ENCODE measurements around the gene MIER2.
"Not testable (repeated sequence)": the region's sequence is repeated elsewhere in the genome, so short reads cannot be mapped to it uniquely, and the experiment has no call there.

MIER2 gene

DNA sequence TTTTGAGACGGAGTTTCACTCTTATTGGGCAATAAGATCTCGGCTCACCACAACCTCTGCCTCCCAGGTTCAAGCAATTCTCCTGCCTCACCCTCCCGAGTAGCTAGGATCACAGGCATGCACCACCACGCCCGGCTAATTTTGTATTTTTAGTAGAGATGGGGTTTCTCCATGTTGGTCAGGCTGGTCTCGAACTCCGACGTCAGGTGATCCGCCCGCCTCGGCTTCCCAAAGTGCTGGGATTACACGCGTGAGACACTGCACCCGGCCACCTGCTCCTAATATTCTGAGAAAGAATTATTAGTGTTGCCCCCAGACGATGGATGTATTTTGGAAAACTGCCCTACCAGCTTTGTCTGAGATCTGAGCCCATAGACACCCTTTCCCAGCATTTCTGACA is 10.9 kb upstream of the MIER2 start:
- not testable (repeated sequence) for DNase-seq (ENCODE audit: low spot score)

DNA sequence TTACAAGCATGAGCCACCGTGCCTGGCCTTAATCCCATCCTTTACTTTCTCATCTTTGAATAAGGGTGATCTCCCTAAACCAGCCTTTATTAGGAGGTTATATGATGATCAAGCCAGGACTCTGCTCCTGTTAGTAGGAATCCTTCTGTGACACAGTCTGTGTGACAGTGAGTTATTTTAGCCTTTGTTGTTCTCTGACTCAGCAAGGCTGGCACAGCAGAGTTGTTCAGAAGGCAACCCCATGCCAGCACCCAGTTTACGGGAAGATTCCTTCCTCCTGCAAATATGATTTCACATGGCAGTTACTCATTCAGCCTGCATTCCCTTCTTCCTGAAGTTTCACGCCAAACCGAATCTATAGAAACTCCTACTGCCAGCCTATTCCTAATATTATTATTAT is 10.5 kb upstream of the MIER2 start:
- no peak for DNase-seq (ENCODE audit: low spot score)

DNA sequence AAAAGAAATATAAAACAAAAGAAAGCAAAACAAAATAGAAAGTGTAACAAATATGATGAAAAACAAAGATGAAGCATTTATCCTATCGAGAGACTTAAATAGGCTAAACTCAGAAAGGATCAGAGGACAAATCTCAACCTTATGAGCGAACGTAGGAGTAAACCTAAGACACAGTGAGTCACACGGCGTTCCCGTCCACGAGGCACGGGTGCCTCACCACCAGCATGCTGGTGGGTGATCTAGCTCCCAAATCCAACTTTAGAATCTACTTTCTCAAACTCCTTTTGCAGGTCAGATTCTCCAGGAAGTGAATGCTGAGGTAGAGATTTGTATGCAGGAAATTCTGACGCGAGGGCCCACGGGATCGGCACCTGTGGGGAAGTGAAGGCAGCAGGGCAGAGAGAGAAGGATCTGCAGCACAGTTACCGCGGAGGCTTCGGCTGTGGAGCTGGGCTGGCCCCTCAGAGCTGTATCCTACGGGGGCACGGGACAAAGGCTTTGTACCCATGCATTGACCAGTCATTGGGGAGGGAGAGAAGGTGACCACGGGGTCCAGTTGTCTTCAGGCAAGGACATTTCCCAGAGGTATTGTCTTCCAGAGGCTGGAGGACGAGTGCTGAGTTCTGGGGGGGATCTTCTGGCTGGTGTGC is 7.5 kb upstream of the MIER2 start:
- no peak for DNase-seq (ENCODE audit: low spot score)

DNA sequence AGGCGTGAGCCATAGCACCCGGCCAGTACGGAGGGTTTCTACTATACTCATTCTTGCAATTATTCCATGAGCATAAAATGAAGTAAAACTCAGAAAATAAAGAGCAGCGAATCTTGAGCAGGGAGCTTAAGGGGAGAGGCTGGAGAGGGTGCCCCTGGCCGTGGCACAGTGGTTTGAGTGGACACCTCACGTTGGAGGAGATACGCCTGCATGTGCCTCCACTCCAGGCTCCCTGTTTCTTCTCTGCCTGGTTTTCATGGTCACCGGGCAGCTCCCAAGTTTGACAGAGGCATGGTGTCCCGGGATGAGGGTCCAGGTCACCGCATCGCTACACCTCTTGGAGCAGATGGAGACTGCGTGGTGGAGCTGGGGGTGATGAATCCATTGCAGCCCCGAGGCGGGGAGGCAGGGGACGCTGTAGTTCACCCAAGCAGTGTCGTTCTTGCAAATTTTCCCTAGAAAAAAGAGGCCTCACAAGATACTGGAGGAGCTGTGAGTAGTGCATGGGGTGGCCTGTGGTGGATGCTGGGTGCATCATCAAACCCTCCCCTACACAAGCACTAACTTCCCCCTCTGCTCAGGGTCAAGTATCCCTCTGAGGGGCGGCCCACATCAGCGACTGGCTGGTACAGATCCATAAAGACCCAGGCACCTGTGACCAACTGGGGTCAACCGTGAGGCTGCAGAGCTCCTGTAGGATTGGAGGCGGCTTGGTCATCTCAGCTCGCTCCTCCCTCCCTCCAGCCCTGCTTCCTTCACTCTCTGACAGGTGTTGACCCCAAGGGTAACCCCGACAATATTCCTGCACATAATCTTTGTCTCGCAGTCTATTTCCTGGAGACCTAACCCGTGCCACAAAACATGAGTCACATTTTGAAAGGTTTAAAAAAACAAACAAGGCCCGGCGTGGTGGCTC is 3.6 kb upstream of the MIER2 start:
- no peak for DNase-seq (ENCODE audit: low spot score)

DNA sequence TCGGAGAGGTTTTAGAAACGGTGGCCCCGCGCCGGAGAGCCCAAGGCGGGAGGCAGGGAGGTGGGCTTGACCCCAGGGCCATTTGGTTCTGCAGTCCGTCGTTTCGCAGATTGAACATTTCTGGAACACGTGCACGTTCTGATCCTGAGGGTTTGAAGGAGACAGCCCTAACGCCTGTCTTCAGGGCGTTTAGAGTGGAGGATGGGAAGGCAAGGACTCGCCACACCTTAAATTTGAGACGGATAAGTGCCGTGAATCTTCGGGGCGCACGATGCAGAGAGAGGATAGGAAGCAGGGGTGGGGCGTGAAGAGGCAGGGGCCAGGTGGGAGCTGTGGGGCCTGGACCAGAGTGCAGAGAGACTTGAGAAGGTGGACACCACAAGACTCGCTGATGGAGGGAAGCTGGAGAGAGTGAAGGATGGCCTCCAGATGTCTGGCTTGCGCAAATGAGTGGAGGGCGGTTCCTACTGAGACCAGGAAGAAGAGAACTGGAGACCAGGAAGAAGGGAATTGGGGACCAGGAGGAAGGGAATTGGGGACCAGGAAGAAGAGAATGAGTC is 804 bp upstream of the MIER2 start:
- DNase-seq (ENCODE audit: low spot score): no peak

DNA sequence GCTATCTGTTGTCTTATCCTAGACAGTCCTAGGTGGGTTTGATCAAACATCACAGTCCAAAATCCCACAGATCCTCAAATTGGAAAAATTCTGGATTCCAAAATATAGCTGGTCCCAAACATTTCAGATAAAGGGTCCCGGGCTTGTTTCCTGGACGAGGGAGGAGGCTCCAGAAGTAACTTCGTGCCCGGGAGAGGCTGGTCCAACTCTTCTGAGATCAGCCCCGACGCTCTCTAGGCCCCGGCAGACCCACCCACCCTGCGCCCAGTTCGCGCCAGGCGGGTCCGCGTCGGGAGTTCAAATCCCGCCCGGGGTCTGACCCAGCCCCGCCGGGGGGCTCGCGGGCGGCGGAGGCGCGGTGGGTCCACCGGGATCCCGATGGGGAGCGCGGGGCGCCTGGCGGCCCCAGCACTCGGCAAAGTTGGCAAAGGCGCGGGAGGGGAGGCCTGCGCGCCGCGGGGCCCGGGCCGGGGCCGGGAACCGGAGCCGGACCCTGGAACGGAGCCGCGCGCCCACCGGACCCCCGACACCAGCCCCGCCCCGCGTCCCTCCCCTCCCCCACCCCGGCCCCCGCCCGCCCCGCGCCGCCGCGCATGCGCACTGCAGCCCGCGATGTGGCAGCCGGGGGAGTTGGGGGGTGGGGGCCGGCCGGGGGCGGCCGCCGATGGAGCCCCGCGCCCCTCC is 513 bp downstream of the MIER2 start:
- no peak for DNase-seq (ENCODE audit: low spot score)

DNA sequence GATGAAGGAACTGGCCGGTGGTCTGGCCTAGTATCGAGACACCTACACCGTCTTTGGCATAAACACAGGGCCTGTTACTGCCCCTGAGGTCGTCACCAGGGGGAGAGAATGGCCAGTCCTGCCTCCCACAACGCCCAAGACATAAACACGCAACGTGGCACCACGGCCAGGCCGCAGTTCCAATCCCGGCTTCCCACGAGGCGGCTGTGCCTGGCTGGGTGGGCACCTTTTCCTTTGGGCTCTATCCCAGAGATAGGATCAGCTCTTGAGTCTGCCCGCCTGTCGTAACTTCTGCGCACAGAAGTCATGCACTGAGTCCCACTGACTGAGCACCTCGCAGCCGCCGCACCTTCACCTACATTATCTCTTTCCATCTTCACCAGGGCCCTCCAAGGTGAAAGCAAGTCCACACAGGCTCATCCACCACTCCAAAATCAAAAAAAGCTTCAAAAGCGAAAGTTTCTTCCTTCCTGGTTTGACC is 1.1 kb downstream of the MIER2 start:
- no peak for DNase-seq (ENCODE audit: low spot score)

DNA sequence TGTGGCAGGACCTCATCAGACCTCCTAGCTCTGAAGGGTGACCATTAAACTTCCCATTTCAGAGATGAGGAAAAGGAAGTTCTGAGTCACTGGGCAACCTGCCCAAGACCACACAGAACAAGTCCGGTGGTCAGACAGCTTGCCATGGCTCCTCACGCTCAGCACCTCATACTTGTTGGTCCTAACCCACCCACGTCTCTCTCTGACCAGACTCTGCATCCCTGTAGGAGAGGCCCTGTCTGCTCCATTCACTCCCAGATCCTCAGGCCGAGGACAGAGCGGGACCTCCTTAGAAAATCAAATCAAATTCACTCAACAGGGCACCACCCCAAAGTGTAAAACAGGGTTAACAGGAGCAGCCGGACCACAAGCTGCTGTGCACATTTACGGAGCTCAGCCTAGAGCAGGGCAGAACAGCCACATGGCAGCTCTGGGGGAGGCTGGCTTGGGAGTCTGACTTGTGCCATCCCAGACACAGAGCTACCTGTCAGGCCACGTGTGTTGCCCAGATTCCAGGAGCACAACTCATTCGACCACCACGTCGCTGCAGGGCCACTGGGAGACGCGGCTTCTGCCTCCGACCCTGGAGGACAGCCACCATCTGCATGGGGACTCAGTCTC is 1.7 kb downstream of the MIER2 start:
- peak; percentile 10 for DNase-seq (ENCODE audit: low spot score)

DNA sequence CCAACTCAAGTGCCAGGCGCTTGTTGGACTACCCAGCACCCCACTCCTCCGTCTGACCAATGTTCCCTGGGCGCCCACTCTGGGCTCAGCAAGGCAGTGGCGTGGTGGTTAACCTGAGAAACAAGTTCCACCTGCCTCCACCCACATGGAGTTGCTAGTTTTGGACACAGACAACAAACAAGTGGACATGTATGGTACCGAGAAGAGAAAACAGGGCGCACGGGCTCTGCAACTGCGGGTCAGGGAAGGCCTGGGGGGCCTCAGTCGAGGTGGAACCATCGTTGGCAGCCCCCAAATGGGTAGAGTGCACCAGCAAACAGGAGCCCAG is 2.5 kb downstream of the MIER2 start:
- no peak for DNase-seq (ENCODE audit: low spot score)

DNA sequence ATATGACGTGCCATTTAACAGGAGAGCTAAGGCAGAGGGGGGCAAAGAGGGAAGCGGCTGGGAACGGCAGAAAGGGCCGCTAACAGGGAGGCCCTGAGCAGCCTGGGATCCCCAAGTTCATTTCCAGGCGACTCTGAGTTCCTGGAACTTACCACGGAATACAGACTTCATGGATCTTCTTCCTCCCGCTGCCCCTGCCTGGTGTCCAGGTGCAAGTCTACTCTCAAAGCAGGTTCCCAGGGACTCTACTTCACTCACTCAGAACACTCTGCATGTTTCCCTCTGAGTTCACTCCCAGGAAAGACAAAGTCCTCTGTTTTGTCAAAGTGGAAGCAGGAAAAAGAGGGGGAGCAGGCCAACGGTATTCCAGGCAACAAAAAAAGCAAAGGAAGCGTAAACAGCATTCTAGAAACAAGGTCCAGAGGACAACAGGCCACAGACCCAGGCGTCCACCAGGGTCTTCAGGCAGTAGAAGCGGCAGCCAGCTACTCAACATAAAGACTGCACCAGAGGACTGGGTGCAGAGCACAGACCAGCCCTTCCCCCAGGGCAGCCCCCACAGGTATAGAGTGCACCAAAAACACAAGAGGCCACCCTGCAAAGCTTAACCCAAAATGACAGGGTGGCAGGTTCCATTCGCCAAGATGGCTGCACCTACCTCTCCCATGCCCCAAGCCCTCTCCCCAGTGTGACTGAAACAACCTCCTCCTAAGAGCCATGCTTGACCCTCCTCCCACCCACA is 3.0 kb downstream of the MIER2 start:
- no peak for DNase-seq (ENCODE audit: low spot score)

DNA sequence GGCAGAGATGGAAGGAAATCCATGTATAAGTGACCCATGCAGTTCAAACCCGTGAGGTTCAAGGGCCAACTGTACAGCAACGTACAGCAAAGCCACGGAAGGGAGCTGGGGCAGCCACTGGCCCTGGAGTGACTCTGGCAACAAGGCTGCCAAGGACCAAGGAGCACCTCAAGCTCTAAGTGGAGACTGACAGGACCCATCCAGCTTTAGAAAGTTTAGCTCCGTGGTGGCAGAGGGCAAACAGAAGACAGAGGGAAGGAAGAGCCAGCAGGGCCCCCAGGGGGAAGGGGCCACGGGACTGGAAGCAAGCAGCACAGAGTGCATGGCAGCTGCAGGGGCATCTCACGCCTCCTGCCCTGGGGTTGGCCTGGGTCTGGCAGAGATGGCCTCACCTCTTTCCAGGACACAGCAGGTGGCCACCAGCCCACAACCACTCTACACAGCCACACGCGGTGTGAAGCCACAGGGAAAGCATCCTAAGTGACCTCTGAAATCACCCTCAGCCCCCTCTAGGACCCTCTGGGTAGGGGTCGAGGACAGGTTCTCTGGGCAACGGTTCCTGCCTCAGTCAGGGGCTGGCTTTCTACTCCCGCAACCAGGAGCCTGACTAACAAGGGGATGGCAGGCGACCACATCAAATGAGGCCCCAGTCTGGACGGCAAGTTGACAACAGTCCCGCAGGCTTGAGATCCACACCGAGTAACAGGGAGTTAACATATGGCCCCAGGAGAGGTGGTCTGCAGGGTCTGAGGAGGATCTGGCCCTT is 3.8 kb downstream of the MIER2 start:
- no peak for DNase-seq (ENCODE audit: low spot score)

DNA sequence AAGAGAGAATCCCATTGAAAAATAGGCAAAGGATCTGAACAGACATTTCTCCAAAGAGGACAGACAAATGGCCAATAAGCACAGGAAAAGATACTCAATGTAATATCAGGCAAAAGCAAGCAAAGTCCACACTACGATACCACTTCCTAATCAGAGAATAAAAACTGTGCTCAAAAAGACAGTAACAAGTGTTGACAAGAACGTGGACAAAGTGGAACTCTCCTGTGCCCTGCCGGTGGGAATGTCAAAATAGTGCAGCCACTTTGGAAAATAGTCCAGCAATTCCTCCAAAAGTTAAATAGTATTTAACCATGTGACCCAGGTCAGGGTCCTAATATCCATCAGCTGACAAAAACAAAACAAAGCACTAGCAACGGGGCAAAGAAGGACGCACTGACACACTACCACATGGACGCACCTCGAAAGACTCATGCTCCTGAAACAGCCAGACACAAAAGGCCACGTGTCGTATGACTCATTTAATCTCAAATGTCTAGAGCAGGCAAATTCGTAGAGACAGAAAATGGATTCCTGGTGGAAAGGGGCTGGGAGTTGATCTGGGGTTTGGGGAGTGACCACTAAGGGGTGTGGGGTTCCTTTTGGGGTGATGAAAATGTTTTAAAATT is 5.2 kb downstream of the MIER2 start:
- DNase-seq (ENCODE audit: low spot score): no peak

DNA sequence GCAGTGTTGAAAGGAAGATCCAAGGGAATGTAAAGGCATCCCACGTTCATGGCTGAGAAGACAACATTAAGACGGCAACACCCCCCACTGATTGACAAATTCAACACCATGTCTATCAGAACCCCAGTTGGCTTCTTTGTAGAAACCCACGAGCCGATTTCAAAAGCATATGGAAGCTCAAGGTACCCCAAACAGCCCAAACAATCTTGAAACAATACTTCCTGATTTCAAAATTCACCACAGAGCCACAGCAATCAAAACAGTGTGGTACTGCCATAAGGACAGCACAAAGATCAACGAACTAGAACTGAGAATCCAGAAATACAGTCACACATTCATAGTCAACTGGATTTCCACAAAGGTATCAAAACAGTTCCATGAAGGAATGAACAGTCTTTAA is 6.2 kb downstream of the MIER2 start:
- DNase-seq (ENCODE audit: low spot score): no peak

DNA sequence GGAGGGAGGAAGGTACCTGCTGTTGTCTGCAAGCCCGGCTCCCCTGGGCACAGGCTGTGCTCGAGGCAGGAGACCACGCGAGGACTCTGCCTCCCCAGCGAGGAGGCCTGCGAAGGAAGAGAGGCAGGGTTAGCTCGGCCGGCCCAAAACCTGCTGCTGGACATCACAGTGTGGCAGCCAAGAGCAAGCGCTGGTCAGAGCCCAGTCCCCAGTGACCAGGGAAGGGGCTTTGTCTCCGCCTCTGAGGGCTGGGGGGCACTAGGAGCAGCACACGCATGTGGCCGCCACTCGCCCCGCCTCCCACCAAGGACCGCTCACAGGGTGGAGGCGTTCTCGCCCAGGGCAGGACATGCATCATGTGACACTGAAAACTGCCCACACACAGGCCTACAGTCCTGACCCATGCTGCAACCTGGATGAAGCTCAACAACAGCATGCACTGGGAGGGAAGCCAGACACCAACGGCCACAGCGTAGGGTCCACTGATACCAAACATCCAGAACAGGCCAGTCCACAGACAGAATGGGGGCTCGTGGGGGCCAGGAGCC is 8.5 kb downstream of the MIER2 start:
- DNase-seq (ENCODE audit: low spot score): peak; percentile 44

DNA sequence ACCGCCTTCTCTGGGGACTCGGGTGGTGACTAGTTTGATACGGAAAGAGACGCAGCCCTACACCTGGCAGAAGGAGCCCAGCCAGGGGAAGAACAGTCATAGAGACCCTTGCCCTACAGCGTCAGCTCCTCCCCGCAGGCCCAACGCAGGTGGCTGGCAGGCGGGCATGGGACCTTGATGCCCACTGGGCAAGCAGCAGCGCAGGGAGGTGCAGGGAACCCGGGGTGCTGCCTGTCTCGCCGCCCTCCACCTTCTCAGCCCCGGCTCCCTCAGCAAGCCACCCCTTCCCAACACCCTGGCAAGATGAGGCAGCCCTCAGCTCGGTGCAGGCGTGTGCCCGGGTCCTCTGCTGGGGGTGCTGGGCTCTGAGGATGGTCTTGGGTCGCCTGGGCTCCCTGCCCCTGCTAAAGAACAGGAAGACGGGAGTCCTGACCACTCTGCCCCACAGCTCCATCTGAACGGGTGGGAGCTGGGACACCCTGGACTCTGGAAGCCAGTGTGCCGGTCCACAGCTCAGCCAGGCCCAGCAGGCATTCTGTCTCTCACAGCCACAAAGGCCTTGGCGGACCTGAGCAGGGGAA is 9.0 kb downstream of the MIER2 start:
- no peak for DNase-seq (ENCODE audit: low spot score)

DNA sequence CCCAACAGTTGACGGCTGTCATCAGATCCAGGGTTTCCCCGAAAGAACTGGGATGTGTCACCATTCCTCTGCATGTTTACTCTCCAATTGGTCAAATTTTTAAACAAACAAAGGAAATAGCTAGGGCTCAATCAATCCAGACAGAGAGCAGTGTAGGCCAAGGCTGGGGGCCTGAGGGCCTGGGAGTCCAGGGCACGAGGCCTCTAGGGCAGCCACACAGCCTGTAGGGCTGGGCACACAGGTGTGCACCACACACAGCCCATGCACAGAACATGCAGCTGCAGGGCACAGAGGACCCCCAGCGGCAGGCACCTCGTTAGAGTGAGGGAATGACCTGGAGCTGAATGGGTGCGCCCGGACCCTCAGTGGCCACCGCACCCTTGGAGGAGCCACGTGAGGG is 9.5 kb downstream of the MIER2 start:
- DNase-seq (ENCODE audit: low spot score): no peak

DNA sequence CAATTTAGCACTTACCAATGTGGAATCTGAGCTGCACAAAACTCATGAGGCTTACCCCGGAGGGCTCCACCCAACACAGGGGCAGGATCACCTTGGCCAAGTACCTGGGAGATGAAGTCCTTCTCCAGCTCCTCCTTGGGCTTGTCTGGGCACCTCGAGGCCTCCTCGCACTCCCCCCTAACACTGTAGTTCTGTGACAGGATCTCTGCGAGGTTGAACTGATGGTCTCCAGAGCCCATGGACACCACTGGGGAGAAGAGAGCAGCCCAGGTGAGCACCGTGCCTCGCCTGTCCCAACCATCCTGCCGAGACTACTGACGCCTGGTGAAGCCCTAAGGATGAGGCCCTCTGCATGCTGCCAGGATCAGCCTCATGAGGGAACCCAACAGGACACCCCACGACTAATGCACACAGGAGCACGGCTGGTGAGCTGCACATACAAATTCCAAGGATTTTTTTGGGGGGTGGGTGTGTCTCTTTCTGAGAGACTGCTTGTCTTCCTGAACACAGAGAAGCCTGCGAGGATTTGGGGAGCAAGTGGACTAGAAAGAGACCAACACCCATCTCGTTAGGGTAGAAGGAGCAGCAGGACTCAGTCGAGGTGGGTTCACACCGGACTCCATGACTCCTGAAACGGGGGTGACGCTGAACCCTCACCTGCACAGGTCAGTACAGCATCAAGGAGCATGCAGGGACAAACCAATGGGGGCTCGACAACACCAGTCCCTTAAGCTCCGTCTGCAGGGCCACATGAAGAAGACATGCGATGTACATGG is 10.1 kb downstream of the MIER2 start:
- DNase-seq (ENCODE audit: low spot score): no peak

DNA sequence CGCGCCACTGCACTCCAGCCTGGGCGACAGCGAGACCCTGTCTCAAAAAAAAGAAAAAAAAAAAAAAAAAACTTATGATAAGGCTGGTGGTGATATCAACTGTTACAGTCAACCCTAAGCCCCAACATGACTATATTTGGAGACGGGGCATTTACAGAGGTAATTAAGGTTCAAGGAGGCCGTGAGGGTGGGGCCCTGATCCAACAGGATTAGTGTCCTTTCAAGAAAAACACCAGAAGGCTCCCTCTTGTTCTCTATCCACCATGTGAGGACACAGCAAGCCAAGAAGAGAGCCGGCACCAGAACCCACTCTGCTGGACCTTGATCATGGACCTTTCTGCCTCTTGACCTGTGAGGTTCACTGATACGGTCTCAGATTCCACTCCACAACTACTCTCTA is 14.1 kb downstream of the MIER2 start:
- DNase-seq (ENCODE audit: low spot score): no peak

DNA sequence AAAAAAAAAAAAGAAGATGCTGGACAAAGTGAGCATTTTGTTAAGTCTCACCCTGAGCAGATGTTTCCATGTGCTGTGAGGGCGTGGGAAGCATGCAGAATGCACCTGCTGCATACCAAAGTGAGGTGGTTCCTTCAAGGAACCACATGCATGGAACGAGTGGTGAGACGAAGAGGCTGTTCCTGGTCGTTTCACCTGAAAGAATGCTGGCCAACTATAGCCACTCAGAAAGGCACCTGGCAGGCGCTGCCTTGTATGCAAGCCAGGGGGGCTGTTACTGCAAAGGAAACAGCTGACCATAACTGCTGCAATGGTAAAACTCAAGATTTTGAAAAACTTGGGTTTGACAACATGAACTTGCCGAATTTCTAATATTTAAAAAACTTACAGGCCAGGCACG is 14.7 kb downstream of the MIER2 start:
- no peak for DNase-seq (ENCODE audit: low spot score)
